ENCODE measurements around the gene KCNAB1. TPM values are rescaled to one million over a fixed set of nuclear protein-coding genes. Genes with fewer than 3 reads are reported as not detected.

KCNAB1 gene
- total RNA-seq (2013; cell fraction: nucleolus; rRNA removed): not detected in 2 replicates
- total RNA-seq (2014; rRNA removed) (not detected in 2 replicates), total RNA-seq (2014; rRNA removed; fragmentation: Illumina TruSeq; extraction: Trizol) (not detected in 2 replicates), total RNA-seq (2021) (not detected in 2 replicates), polyA plus RNA-seq (2011; rRNA removed) (not detected in 2 replicates), polyA plus RNA-seq (2014; fragmentation: Illumina TruSeq; extraction: Trizol) (not detected in 2 replicates), polyA plus RNA-seq (2014; fragmentation: Nextera tagmentation; extraction: Ambion mirVana) (under 1 TPM; 0.11 to 0.34 TPM), polyA plus RNA-seq (2014; rRNA removed) (not detected in 2 replicates), polyA plus RNA-seq (2016; fragmentation: Nextera tagmentation; extraction: Ambion mirVana) (under 1 TPM; 0.52 to 0.69 TPM), polyA minus RNA-seq (2011; rRNA and poly(A)+ RNA removed) (not detected in 2 replicates), Bru-seq, nascent RNA (percentile 2 among the genes with signal in this experiment), BruChase-seq, experiment 1, labeled RNA remaining after a 6-hour chase (percentile 1 among the genes with signal in this experiment), BruChase-seq, experiment 2, labeled RNA remaining after a 2-hour chase (percentile 2 among the genes with signal in this experiment)
- 0.30 TPM for polyA plus RNA-seq (2011; ENCODE audit: low read depth)
- polyA plus RNA-seq (2011; cell fraction: cytosol; rRNA removed): not detected in 2 replicates
- polyA plus RNA-seq (2011; cell fraction: nucleus; rRNA removed): not detected in 2 replicates
- 0.20 and 0.57 TPM in 2 replicates for polyA plus RNA-seq (2012)
- polyA minus RNA-seq (2011; cell fraction: cytosol; rRNA and poly(A)+ RNA removed): not detected in 2 replicates
- not detected in 2 replicates for polyA minus RNA-seq (2011; cell fraction: nucleus; rRNA and poly(A)+ RNA removed)
- long read RNA-seq, experiment 1, partial matches to known transcripts: 0 of 8 reads
- long read RNA-seq, experiment 1, other reads (novel, unspliced or antisense): 8 of 8 reads
- long read RNA-seq, experiment 2, partial matches to known transcripts: 0 of 19 reads
- long read RNA-seq, experiment 2, other reads (novel, unspliced or antisense): 19 of 19 reads

GRCh38 chr3:156120528-156121251 is at the start of gene KCNAB1:
KCNAB1 (plus strand) TSS chr3:156120578.
- no peaks in the 10 kb centered on the region for H3K36me3 ChIP-seq (ENCODE audit: control insufficient read depth in 2 of 2, insufficient read depth in 2 of 2, low read length in 1 of 2)
- no peak within 1 kb of the TSS for H3K27ac ChIP-seq (ENCODE audit: control insufficient read depth, insufficient read depth)
- H2AFZ ChIP-seq (ENCODE audit: control insufficient read depth, low read depth, low read length): no peak within 1 kb of the TSS
- H3K27me3 ChIP-seq (replicated peaks in 1 of 2; ENCODE audit: control insufficient read depth in 2 of 2, insufficient read depth in 2 of 2, low read length in 1 of 2): peaks cover 0 to 3% of the 10 kb centered on the region in 2 experiments; a peak in 2 of 4 replicates
- H3K9me3 ChIP-seq (replicated peaks; ENCODE audit: control insufficient read depth, insufficient read depth, low read length): no peaks in the 10 kb centered on the region
- ChIA-PET SMC1A (ENCODE audit: uncharacterized antibody, unreplicated experiment) (interaction anchor here (1.3 kb wide), 1 partner anchor 11 kb away, joined by 3 read pairs; no protein-coding TSS in a partner anchor), POLR2A (no interaction called here), CTCF (interaction anchor here (1.1 to 1.2 kb wide), 2 partner anchors 11 to 30 kb away, joined by 3 read pairs; no protein-coding TSS in a partner anchor), RAD21 (ENCODE audit: unreplicated experiment) (no interaction called here)
- ATAC-seq: no peak
- FAIRE-seq: no peak
- H3K79me2 ChIP-seq (ENCODE audit: control insufficient read depth, insufficient read depth, low read length): no peaks in the 10 kb centered on the region
- no peak within 1 kb of the TSS for H3K9ac ChIP-seq (ENCODE audit: control insufficient read depth, insufficient read depth, low read length)
- no peak within 1 kb of the TSS for H3K4me2 ChIP-seq (ENCODE audit: control insufficient read depth, insufficient read depth)
- intact Hi-C loops (cut with micrococcal nuclease; ENCODE audit: unreplicated experiment): no loop called here
- 64% methylated on average over 19 of the region's 19 CpGs for WGBS (ENCODE audit: insufficient coverage, insufficient replicate concordance, low lambda C conversion rate, missing lambda C conversion rate)
- H3K4me1 ChIP-seq (ENCODE audit: control insufficient read depth, insufficient read depth, low read length): no peaks in the 10 kb centered on the region
- in situ Hi-C loops (cut with MboI): no loop called here
- BruUV-seq (replicated peaks): no TSS peak
- no peak for DNase-seq (ENCODE audit: low read depth, low spot score)
- H4K20me1 ChIP-seq (ENCODE audit: control insufficient read depth, insufficient read depth): no peaks in the 10 kb centered on the region
- TF ChIP-seq NFYB (IDR thresholded peaks at IDR 0.05; ENCODE audit: insufficient read depth, low read depth, low read length) (no peak), YBX1 (IDR thresholded peaks at IDR 0.05) (no peak), PBX3 (IDR thresholded peaks at IDR 0.05; ENCODE audit: insufficient replicate concordance, low read depth, low read length) (no peak), ZNF207 (IDR thresholded peaks at IDR 0.05; ENCODE audit: borderline replicate concordance) (no peak), STAT1 (conservative IDR thresholded peaks at IDR 0.05) (no peak), NR2C1 (IDR thresholded peaks at IDR 0.05) (no peak), NFYA (IDR thresholded peaks at IDR 0.05; ENCODE audit: borderline replicate concordance, low read depth, low read length) (no peak)
- no peak within 1 kb of the TSS for H3K4me3 ChIP-seq
